Endometrial microvascular endothelial cells (primary cell): ENCODE measurements around the gene CIAO2B. TPM values are rescaled to one million over a fixed set of nuclear protein-coding genes. Genes with fewer than 3 reads are reported as not detected.
"Not testable (repeated sequence)": the region's sequence is repeated elsewhere in the genome, so short reads cannot be mapped to it uniquely, and the experiment has no call there.

Experiments
- in situ Hi-C: cut with HindIII; loops from 2 replicates; pipeline ENCODE4 v1.10.0; 2017; ENCODE audit warnings: low sequenced_read_pairs, low pct_unique_long_range_greater_than_20kb; ENCODE audit errors: inconsistent ontology term
- total RNA-seq: library from RNA; depleted of rRNA; stranded (reverse); fragments of >200 nt; gene quantifications from one replicate; pipeline ENCODE4 v1.2.3, GENCODE V29; 2015; ENCODE audit errors: inconsistent ontology term

The CIAO2B gene
- total RNA-seq, 1 donor from 2014 or later = 69.0 TPM

GRCh38 chr16:66958857-66959703 is 24.9 kb upstream of the CIAO2B start:
- in situ Hi-C loops = no loop called here

DNA sequence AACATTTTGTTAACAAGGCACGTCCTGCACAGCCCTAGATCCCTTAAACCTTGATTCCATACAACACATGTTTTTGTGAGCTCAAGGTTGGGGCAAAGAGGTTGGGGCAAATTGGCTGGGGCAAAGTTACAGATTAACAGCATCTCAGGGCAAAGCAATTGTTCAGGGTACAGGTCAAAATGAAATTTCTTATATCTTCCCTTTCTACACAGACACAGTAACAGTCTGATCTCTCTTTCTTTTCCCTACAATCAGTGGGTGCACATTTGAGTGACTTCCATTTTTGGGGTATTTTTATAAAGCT is 21.9 kb upstream of the CIAO2B start:
- in situ Hi-C loops = not testable (repeated sequence)

GRCh38 chr16:66955363-66956153 is 21.4 kb upstream of the CIAO2B start:
- in situ Hi-C loops = not testable (repeated sequence)

- in situ Hi-C loops = no loop called here
Measured at GRCh38 chr16:66954097-66954659, 20.0 kb upstream of the CIAO2B start.

DNA sequence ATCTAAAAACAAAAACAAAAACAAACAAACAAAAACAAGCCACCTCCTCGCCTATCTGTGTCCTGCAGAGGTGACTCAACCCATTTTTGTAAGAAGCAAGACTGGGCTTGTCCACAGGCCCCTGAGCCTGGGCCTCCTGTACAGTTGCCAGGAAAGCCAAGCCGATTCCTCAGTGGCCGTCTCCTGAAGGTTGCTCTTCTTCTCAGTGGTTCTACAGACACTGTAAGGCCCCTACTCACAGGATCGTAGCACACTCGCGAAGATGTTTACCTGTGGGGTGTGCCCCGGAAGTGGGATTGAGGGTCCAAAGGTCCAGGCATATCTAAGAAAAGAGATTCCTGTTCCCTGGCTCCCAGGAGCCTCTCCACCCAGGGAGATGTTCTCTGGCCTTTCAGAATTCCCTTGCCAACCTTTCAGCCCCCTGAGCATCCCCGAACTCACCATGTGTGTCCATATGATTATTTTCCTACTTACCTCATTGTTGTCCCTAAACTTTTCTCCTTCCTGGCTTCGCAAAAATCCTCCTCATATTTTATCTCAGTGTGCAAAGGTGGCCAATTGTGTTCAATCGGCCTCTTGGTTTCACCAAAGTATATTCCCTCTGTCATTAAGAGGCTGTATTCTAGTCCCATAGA is 19.4 kb upstream of the CIAO2B start:
- in situ Hi-C loops = no loop called here

DNA sequence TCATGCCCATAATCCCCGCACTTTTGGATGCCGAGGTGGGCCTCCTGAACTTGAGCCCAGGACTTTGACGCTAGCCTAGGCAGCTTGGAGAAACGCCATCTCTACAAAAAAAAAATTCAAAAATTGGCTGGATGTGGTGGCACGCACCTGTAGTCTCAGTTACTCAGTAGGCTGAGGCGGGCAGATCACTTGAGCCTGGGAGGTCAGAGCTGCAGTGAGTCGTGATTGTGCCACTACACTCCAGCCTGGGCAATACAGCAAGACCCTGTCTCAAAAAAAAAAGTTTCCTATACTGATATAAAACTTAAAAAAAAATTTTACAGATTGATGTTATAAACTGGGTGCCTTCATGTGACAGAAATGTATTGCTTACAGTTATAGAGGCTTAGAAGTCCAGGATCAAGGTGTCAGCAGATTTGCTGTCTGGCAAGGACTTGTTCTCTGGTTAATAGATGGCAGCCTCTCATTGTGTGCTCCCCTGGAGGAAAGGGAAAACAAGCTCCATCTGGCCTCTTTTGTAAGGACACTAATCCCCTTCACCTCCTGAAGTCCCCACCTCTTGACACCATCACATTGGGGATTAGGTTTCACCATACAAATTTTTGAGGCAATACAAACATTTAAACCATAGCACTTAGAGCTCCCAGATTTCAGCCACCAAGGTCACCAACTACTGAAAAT is 18.4 kb upstream of the CIAO2B start:
- in situ Hi-C loops = no loop called here

DNA sequence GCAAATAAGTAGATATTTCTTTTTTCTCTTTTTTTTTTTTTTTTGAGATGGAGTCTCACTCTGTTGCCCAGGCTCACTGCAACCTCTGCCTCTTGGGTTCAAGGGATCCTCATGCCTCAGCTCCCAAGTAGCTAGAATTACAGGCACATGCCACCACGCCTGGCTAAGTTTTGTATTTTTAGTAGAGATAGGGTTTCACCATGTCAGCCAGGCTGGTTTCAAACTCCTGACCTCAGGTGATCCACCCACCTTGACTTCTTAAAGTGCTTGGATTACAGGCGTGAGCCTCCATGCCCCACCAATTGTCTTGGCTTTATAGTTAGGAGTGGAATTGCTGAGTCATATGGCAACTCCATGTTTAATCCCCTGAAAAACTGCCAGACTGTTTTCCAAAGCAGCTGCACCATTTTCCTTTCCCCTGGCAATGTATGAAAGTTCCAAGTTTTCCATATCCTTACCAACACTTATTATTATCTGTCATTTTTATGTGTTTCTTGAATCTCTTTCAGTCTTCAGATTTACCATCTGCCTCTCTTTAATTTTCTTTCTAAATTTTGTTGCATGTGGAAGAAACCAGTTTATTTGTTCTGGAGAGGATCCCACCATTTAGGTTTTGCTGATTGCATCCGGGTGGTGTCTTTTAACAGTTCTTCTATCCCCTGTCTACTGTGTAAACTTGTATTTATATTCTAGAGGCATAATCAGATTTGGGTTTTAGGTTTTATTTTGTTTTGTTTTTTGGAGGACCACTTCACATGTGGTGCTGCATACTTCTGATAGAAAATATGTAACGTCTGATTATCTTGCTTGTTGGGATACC is 17.0 kb upstream of the CIAO2B start:
- in situ Hi-C loops = no loop called here

GRCh38 chr16:66950437-66950836 is 16.2 kb upstream of the CIAO2B start:
- in situ Hi-C loops = no loop called here

GRCh38 chr16:66949472-66949871 is 15.3 kb upstream of the CIAO2B start:
- in situ Hi-C loops = no loop called here

GRCh38 chr16:66948837-66949225 is 14.6 kb upstream of the CIAO2B start:
- in situ Hi-C loops = no loop called here

- in situ Hi-C loops = no loop called here
Measured at GRCh38 chr16:66948134-66948836, 14.1 kb upstream of the CIAO2B start.

DNA sequence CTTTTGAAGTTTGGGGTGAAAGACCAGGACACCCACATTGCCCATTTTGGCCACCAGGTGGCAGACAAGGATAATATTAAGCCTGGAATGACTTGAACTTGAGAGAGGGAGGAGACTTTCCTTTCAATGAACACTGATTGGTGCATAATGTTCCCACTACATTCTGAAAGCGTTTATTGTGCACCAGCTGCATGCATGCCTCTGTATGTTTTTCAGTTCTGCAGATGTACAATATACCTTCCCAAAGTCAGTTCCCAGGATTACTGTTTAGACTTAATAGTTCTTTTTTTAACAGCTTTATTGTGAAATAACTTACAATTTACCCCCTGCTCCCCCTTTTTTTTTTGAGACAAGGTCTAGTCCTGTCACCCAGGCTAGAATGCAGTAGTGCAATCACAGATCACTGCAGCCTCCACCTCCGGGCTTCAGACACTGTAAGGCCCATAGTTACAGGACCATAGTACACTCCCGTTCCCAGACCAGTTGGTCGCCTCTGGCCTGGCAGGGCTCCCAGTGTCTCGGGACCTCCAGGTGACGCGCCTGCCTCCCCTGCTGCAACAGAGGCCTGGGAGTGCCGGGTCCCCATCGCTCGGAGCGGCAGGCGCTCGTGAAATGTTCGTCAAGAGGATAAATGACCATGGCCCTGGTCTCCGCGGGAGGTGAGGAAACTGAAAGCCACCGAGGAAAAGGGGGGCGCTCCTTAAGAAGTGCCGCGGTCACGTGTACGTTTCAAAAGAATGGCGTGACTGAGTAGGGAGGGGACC is 13.3 kb upstream of the CIAO2B start:
- in situ Hi-C loops = no loop called here

- in situ Hi-C loops = no loop called here
Measured at GRCh38 chr16:66946974-66947301, 12.7 kb upstream of the CIAO2B start.

DNA sequence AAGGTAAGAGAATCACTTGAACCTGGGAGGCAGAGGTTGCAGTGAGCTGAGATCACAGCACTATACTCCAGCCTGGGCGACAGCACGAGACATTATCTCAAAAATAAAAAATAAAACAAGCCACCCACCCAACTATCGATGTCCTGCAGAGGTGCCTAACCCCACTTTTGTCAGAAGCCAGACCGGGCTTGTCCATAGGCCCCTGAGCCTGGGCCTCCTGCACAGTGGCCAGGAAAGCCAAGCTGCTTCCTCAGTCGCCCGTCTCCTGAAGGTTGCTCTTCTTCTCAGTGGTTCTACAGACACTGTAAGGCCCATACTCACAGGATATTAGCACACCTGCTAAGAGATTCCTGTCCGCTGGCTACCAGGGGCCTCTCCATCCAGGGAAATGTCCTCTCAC is 12.3 kb upstream of the CIAO2B start:
- in situ Hi-C loops = no loop called here

DNA sequence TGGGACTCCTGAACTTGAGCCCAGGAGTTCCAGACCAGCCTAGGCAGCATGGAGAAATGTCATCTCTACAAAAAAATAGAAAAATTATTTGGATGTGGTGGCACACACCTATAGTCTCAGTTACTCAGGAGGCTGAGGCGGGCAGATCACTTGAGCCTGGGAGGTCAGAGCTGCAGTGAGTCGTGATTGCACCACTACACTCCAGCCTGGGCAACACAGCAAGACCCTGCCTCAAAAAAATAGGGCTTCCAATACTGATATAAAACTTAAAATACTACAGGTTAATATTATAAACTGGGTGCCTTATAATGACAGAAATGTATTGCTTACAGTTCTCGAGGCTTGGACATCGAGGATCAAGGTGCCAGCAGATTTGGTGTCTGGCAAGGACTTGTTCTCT is 11.7 kb upstream of the CIAO2B start:
- in situ Hi-C loops = no loop called here

DNA sequence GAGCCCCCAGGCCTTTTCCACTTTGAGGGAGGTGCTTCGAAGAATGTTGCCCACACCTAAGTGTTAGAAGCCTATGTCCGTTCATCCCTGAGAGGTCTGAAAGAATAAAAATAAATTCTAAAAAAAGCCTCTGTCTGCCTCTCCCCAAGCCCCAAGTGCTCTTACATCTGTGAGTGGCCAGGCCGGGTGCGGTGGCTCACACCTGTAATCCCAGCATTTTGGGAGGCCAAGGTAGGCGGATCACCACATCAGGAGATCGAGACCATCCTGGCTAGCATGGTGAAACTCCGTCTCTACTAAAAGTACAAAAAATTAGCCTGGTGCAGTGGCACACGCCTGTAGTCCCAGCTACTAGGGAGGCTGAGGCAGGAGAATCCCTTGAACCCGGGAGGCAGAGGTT is 10.8 kb upstream of the CIAO2B start:
- in situ Hi-C loops = not testable (repeated sequence)

DNA sequence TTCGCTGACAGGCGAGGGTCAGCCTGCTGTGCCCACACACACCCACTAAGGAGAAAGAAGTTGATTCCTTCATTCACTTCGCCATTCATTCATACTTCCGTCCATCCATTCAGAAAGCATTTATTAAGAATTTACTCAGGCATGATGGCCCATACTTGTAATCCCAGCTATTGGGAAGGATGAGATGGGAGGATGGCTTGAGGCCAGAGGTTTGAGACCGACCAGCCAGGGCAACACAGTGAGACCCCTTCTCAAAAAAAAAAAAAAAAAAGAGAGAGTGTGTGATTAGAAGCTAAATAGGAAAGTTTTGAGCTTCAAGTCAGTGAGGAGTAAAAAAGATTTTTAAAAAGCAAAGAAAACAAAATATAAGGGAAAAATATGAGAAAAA is 9.8 kb upstream of the CIAO2B start:
- in situ Hi-C loops = no loop called here
